ENCODE results near the gene ARID1B.

The ARID1B gene

GRCh38 chr6:156943166-156943565 is 166.0 kb downstream of the ARID1B start:
- TF ChIP-seq FOXP2 (optimal IDR thresholded peaks at IDR 0.05; ENCODE audit: borderline replicate concordance, extremely low read depth, extremely low read length, insufficient read depth) (no peak), TAF1 (IDR thresholded peaks at IDR 0.05; ENCODE audit: borderline replicate concordance, insufficient read depth, low read length) (no peak), POLR2AphosphoS5 (IDR thresholded peaks at IDR 0.05; ENCODE audit: low read depth, low read length) (no peak), REST (IDR thresholded peaks at IDR 0.05; ENCODE audit: insufficient read depth in 1 of 2, low read depth in 2 of 2, low read length in 2 of 2) (no peak), SIN3A (IDR thresholded peaks at IDR 0.05; ENCODE audit: borderline replicate concordance, insufficient read depth, low read length) (no peak)

GRCh38 chr6:156943816-156944215 is 166.6 kb downstream of the ARID1B start:
- TF ChIP-seq FOXP2 (optimal IDR thresholded peaks at IDR 0.05; ENCODE audit: borderline replicate concordance, extremely low read depth, extremely low read length, insufficient read depth): no peak
- no peak for TF ChIP-seq TAF1 (IDR thresholded peaks at IDR 0.05; ENCODE audit: borderline replicate concordance, insufficient read depth, low read length)
- TF ChIP-seq REST (IDR thresholded peaks at IDR 0.05; ENCODE audit: insufficient read depth in 1 of 2, low read depth in 2 of 2, low read length in 2 of 2): no peak
- TF ChIP-seq POLR2AphosphoS5 (IDR thresholded peaks at IDR 0.05; ENCODE audit: low read depth, low read length): no peak

- TF ChIP-seq REST (IDR thresholded peaks at IDR 0.05; ENCODE audit: insufficient read depth in 1 of 2, low read depth in 2 of 2, low read length in 2 of 2) (no peak), TAF1 (IDR thresholded peaks at IDR 0.05; ENCODE audit: borderline replicate concordance, insufficient read depth, low read length) (no peak), POLR2AphosphoS5 (IDR thresholded peaks at IDR 0.05; ENCODE audit: low read depth, low read length) (no peak), SIN3A (IDR thresholded peaks at IDR 0.05; ENCODE audit: borderline replicate concordance, insufficient read depth, low read length) (no peak), FOXP2 (optimal IDR thresholded peaks at IDR 0.05; ENCODE audit: borderline replicate concordance, extremely low read depth, extremely low read length, insufficient read depth) (no peak)
Observed at GRCh38 chr6:156944412-156944811, 167.2 kb downstream of the ARID1B start.

- no peak for TF ChIP-seq TAF1 (IDR thresholded peaks at IDR 0.05; ENCODE audit: borderline replicate concordance, insufficient read depth, low read length)
- TF ChIP-seq FOXP2 (optimal IDR thresholded peaks at IDR 0.05; ENCODE audit: borderline replicate concordance, extremely low read depth, extremely low read length, insufficient read depth): no peak
- no peak for TF ChIP-seq REST (IDR thresholded peaks at IDR 0.05; ENCODE audit: insufficient read depth in 1 of 2, low read depth in 2 of 2, low read length in 2 of 2)
- TF ChIP-seq SIN3A (IDR thresholded peaks at IDR 0.05; ENCODE audit: borderline replicate concordance, insufficient read depth, low read length): no peak
- TF ChIP-seq POLR2AphosphoS5 (IDR thresholded peaks at IDR 0.05; ENCODE audit: low read depth, low read length): no peak
Observed at GRCh38 chr6:156946370-156946936, 169.3 kb downstream of the ARID1B start.

GRCh38 chr6:156948277-156948676 is 171.1 kb downstream of the ARID1B start:
- TF ChIP-seq FOXP2 (optimal IDR thresholded peaks at IDR 0.05; ENCODE audit: borderline replicate concordance, extremely low read depth, extremely low read length, insufficient read depth) (no peak), POLR2AphosphoS5 (IDR thresholded peaks at IDR 0.05; ENCODE audit: low read depth, low read length) (no peak), TAF1 (IDR thresholded peaks at IDR 0.05; ENCODE audit: borderline replicate concordance, insufficient read depth, low read length) (no peak), REST (IDR thresholded peaks at IDR 0.05; ENCODE audit: insufficient read depth in 1 of 2, low read depth in 2 of 2, low read length in 2 of 2) (no peak), SIN3A (IDR thresholded peaks at IDR 0.05; ENCODE audit: borderline replicate concordance, insufficient read depth, low read length) (no peak)
